Right cardiac atrium (tissue), 5 donors: Measurements from ENCODE around the gene TFAP2A. TPM values are rescaled to one million over a fixed set of nuclear protein-coding genes. Genes with fewer than 3 reads are reported as not detected.

Experiments
- ATAC-seq, 2 donors: fragments of 200-7000 bp; cut with Tn5 transposase; one replicate each; pipeline versions ENCODE4 v1.8.0 to v1.9.1; 2020; ENCODE audit warnings: moderate library complexity in 2 of 2, mild to moderate bottlenecking in 1 of 2
- DNase-seq, 3 donors: peaks; one replicate each; pipeline ENCODE4 v3.0.0-alpha.2; 2020
- H3K27ac ChIP-seq: one replicate; pipeline ENCODE4 v1.5.1; 2013; ENCODE audit warnings: mild to moderate bottlenecking, low read length, control low read depth, moderate library complexity
- H3K27me3 ChIP-seq: one replicate; pipeline ENCODE4 v1.6.1; 2013; ENCODE audit not compliant: control insufficient read depth, insufficient read depth
- H3K4me1 ChIP-seq: one replicate; pipeline ENCODE4 v1.6.1; 2013; ENCODE audit warnings: low read length; ENCODE audit not compliant: control insufficient read depth, insufficient read depth
- H3K4me3 ChIP-seq: one replicate; pipeline ENCODE4 v1.5.1; 2013; ENCODE audit warnings: low read length, control low read depth
- H3K9me3 ChIP-seq: one replicate; pipeline ENCODE4 v1.6.1; 2013; ENCODE audit warnings: low read length; ENCODE audit not compliant: control insufficient read depth
- WGBS: extraction: QIAGEN DNeasy Blood & Tissue Kit; methylation state at CpG from one replicate; pipeline ENCODE4 v1.1.7; 2013; 5-methylcytosine and 5-hydroxymethylcytosine counted together
- intact Hi-C, 4 donors: fragments of 100-400 bp; cut with DNase I; formaldehyde crosslinking; loops; one replicate each; pipeline versions ENCODE4 v1.11.0 to v1.14.0; 2022 to 2023
- long read RNA-seq, 4 donors: library from polyadenylated mRNA; unstranded; transcript quantifications; one replicate each; pipeline ENCODE4 v2.0.0, GENCODE V29; 2020 to 2021
- polyA plus RNA-seq: library from polyadenylated mRNA; stranded (reverse); fragments of 200-250 nt; gene quantifications from one replicate; pipeline ENCODE4 v1.2.3, GENCODE V29; 2013
- total RNA-seq, 4 donors: library from RNA; stranded (reverse); fragmentation: NEBNext Ultra II Directional; extraction: Animal tissue kit (Norgen Biotek cat#: 25700); gene quantifications; one replicate each; pipeline ENCODE4 v1.2.1, GENCODE V29; 2021
- donor health status: healthy with polysubstance abuse.
- donor health status: DM: no; HTN: yes; CAD: no.
- donor health status: DM: no; HTN: no; CAD: no.
- donor health status: DM: no; HTN: yes; CAD: no; lungs with severe emphysema.
- donor health status: DM: yes; HTN: yes; CAD: no.

TFAP2A gene
- 1 to 10 TPM in 2 of 4 donors, under 1 TPM in 2; 0.53 to 1.6 (median 0.92) TPM for total RNA-seq
- 0.57 TPM for polyA plus RNA-seq
- long read RNA-seq, donor 1 = 0 reads
- long read RNA-seq, donor 2 = 0 reads
- long read RNA-seq, donor 3 = 0 reads
- long read RNA-seq, donor 4 = 0 reads

- WGBS = 3% methylated on average over 58 of the region's 58 CpGs
- Histone ChIP-seq H3K9me3 (no peaks in the 10 kb centered on the region), H3K27ac (no peak within 1 kb of the TSS), H3K27me3 (no peaks in the 10 kb centered on the region), H3K4me1 (peaks cover 8% of the 10 kb centered on the region), H3K4me3 (peak within 1 kb of the TSS; percentile 26)
- intact Hi-C loops = no loop called here
- DNase-seq (no peak), ATAC-seq (no peak)
Observed at GRCh38 chr6:10414756-10415616, at the start of gene TFAP2A. TFAP2A (minus strand) TSS chr6:10415074; CDS start chr6:10414991, 83 bp downstream.

GRCh38 chr6:10463491-10464481 lies 48.9 kb upstream of the TFAP2A start:
- Histone ChIP-seq H3K27me3 (no peaks in the 10 kb centered on the region), H3K4me3 (no peak overlapping the region), H3K4me1 (no peaks in the 10 kb centered on the region), H3K9me3 (no peaks in the 10 kb centered on the region), H3K27ac (no peak overlapping the region)
- intact Hi-C loops = no loop called here
- ATAC-seq (no peak), DNase-seq (no peak)
- 65% methylated on average over 16 of the region's 16 CpGs for WGBS

DNA sequence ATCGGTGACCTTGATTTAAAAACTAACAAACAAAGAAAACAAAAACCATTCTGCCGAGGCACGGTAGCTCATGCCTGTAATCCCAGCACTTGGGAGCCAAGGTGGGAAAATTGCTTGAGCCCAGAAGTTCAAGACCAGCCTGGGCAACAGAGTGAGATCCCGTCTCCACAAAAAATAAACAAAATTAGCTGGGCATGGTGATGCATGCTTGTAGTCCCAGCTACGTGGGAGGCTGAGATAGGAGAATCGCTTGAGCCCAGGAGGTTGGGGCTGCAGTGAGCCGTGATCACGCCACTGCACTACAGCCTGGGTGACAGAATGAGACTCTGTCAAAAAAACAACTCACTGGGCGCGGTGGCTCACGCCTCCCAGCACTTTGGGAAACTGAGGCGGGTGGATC lies 48.2 kb upstream of the TFAP2A start:
- DNase-seq = no peak
- Histone ChIP-seq H3K9me3 (no peaks in the 10 kb centered on the region), H3K27me3 (no peaks in the 10 kb centered on the region), H3K4me3 (no peak overlapping the region), H3K4me1 (no peaks in the 10 kb centered on the region), H3K27ac (no peak overlapping the region)
- WGBS = 87% methylated on average over 12 of the region's 12 CpGs
- ATAC-seq = no peak
- intact Hi-C loops = no loop called here

DNA sequence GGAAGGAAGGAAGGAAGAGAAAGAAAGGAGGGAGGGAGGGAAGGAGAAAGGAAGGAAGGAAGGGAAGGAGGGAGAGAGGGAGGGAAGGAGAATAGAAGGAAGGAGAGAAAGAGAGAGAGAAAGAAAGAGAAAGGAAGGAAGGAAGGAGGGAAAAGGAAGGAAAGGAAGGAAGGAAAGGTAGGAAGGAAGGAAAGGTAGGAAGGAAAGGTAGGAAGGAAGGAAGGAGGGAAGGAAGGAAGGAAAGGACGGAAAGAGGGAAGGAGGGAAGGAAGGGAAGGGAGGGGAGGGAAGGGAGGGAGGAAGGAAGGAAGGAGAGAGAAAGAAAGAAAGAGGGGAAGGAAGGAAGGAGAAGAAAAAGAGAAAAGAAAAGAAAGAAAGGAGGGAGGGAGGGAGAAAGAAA lies 47.0 kb upstream of the TFAP2A start:
- H3K27me3 ChIP-seq = peaks cover 3% of the 10 kb centered on the region
- H3K4me3 ChIP-seq = no peak overlapping the region
- DNase-seq (no peak), ATAC-seq (no peak)
- WGBS = 58% methylated on average over 1 of the region's 1 CpG
- no peak overlapping the region for H3K27ac ChIP-seq
- H3K9me3 ChIP-seq = no peaks in the 10 kb centered on the region
- H3K4me1 ChIP-seq = no peaks in the 10 kb centered on the region
- intact Hi-C loops = no loop called here

- intact Hi-C loops = no loop called here
- no peak for DNase-seq
- Histone ChIP-seq H3K9me3 (no peaks in the 10 kb centered on the region), H3K4me3 (no peak overlapping the region), H3K27ac (no peak overlapping the region), H3K4me1 (no peaks in the 10 kb centered on the region), H3K27me3 (peaks cover 3% of the 10 kb centered on the region)
- 70% methylated on average over 5 of the region's 5 CpGs for WGBS
- no peak for ATAC-seq
Observed at GRCh38 chr6:10460096-10460495, 45.2 kb upstream of the TFAP2A start.

GRCh38 chr6:10458287-10458686 lies 43.4 kb upstream of the TFAP2A start:
- intact Hi-C loops = no loop called here

GRCh38 chr6:10453596-10453995 lies 38.7 kb upstream of the TFAP2A start:
- peaks cover 3% of the 10 kb centered on the region for H3K27me3 ChIP-seq

More at GRCh38 chr6:10458287-10458686, 43.4 kb upstream of the TFAP2A start:
- no peaks in the 10 kb centered on the region for H3K4me1 ChIP-seq
- DNase-seq = no peak
- WGBS = 72% methylated on average over 1 of the region's 1 CpG
- ATAC-seq = no peak
- no peaks in the 10 kb centered on the region for H3K9me3 ChIP-seq
- peaks cover 3% of the 10 kb centered on the region for H3K27me3 ChIP-seq
- no peak overlapping the region for H3K4me3 ChIP-seq
- no peak overlapping the region for H3K27ac ChIP-seq

GRCh38 chr6:10451828-10452509 lies 37.1 kb upstream of the TFAP2A start:
- DNase-seq = peak in 1 of 3 donors; percentile 20
- Histone ChIP-seq H3K4me1 (no peaks in the 10 kb centered on the region), H3K27me3 (no peaks in the 10 kb centered on the region), H3K27ac (no peak overlapping the region), H3K4me3 (no peak overlapping the region), H3K9me3 (no peaks in the 10 kb centered on the region)
- 51% methylated on average over 11 of the region's 11 CpGs for WGBS
- peak in 1 of 2 donors; percentile 32 for ATAC-seq
- intact Hi-C loops = no loop called here

More at GRCh38 chr6:10453596-10453995, 38.7 kb upstream of the TFAP2A start:
- DNase-seq = no peak
- no peak for ATAC-seq
- no peak overlapping the region for H3K4me3 ChIP-seq
- H3K27ac ChIP-seq = no peak overlapping the region
- no peaks in the 10 kb centered on the region for H3K4me1 ChIP-seq
- H3K9me3 ChIP-seq = no peaks in the 10 kb centered on the region
- intact Hi-C loops = no loop called here

GRCh38 chr6:10451394-10451793 lies 36.5 kb upstream of the TFAP2A start:
- DNase-seq = no peak
- Histone ChIP-seq H3K4me1 (no peaks in the 10 kb centered on the region), H3K4me3 (no peak overlapping the region), H3K27me3 (no peaks in the 10 kb centered on the region), H3K9me3 (no peaks in the 10 kb centered on the region), H3K27ac (no peak overlapping the region)
- ATAC-seq = no peak
- intact Hi-C loops = no loop called here
- 62% methylated on average over 6 of the region's 6 CpGs for WGBS

DNA sequence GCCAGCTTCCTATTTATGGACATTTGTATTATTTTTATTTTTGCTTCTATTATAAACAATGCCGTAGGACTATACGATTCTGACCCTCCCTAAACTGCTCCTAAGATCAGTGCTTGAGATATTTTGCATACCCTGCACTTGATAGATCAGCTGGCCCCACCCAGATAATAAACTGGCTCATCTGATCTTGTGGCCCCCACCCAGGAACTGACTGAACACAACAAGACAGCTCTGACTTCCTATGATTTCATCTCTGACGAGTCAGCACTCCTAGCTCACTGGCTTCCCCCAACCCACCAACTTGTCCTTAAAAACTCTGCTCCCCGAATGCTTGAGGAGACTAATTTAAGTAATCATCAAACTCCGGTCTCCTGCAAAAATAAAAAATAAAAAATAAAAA lies 34.9 kb upstream of the TFAP2A start:
- ATAC-seq (no peak), DNase-seq (no peak)
- H3K4me1 ChIP-seq = no peaks in the 10 kb centered on the region
- no peaks in the 10 kb centered on the region for H3K27me3 ChIP-seq
- H3K27ac ChIP-seq = no peak overlapping the region
- H3K4me3 ChIP-seq = no peak overlapping the region
- no peaks in the 10 kb centered on the region for H3K9me3 ChIP-seq
- intact Hi-C loops = no loop called here
- 70% methylated on average over 5 of the region's 5 CpGs for WGBS
